ENCODE results near the gene FANCC. TPM values are rescaled to one million over a fixed set of nuclear protein-coding genes. Genes with fewer than 3 reads are reported as not detected.
"Not testable (repeated sequence)": the region's sequence is repeated elsewhere in the genome, so short reads cannot be mapped to it uniquely, and the experiment has no call there.

Gene FANCC
- total and polyA plus RNA-seq, 11 donors, result 2.4 to 6.2 (median 4.2) TPM

- intact Hi-C loops (cut with DNase I), result no loop called here
Measured at GRCh38 chr9:95296761-95297160, 20.7 kb downstream of the FANCC start.

GRCh38 chr9:95293296-95293695 lies 24.2 kb downstream of the FANCC start:
- DNase-seq; H3K27me3 ChIP-seq; H3K27ac ChIP-seq; H3K9me3 ChIP-seq; intact Hi-C loops (cut with DNase I); H3K4me3 ChIP-seq; H3K36me3 ChIP-seq; ATAC-seq; H3K4me1 ChIP-seq: not testable (repeated sequence)
- 94 to 96% (median 95%) methylated on average over 6 of the region's 6 CpGs for WGBS, 4 donors

More at GRCh38 chr9:95296761-95297160, 20.7 kb downstream of the FANCC start:
- WGBS, 4 donors, result 94 to 99% (median 98%) methylated on average over 1 of the region's 1 CpG
- H3K27me3 ChIP-seq, result no peaks in the 10 kb centered on the region
- TF ChIP-seq CTCF (IDR thresholded peaks at IDR 0.05), result no peak
- no peaks in the 10 kb centered on the region for H3K36me3 ChIP-seq
- no peaks in the 10 kb centered on the region for H3K9me3 ChIP-seq
- no peaks in the 10 kb centered on the region for H3K4me1 ChIP-seq
- H3K4me3 ChIP-seq, result no peak overlapping the region
- ATAC-seq, result no peak
- no peak overlapping the region for H3K27ac ChIP-seq
- no peak for DNase-seq

GRCh38 chr9:95292226-95292625 lies 25.3 kb downstream of the FANCC start:
- ATAC-seq (no peak), DNase-seq (no peak)
- WGBS, 4 donors, result 95 to 99% (median 96%) methylated on average over 40 to 41 of the region's 41 CpGs
- TF ChIP-seq POLR2A (IDR thresholded peaks at IDR 0.05) (no peak), CTCF (IDR thresholded peaks at IDR 0.05) (no peak)
- H3K4me1 ChIP-seq, result no peaks in the 10 kb centered on the region
- no peaks in the 10 kb centered on the region for H3K9me3 ChIP-seq
- no peak overlapping the region for H3K4me3 ChIP-seq
- H3K36me3 ChIP-seq, result no peaks in the 10 kb centered on the region
- H3K27ac ChIP-seq, result no peak overlapping the region
- intact Hi-C loops (cut with DNase I), result no loop called here
- H3K27me3 ChIP-seq, result no peaks in the 10 kb centered on the region

GRCh38 chr9:95286151-95286550 lies 31.4 kb downstream of the FANCC start:
- no peak for ATAC-seq
- Histone ChIP-seq H3K36me3 (no peaks in the 10 kb centered on the region), H3K27ac (no peak overlapping the region), H3K4me3 (no peak overlapping the region), H3K4me1 (peaks cover 0 to 8% (median 0%) of the 10 kb centered on the region in 12 donors), H3K27me3 (no peaks in the 10 kb centered on the region), H3K9me3 (peaks cover 0 to 17% (median 6%) of the 10 kb centered on the region in 12 donors)
- TF ChIP-seq POLR2A (IDR thresholded peaks at IDR 0.05) (no peak), CTCF (IDR thresholded peaks at IDR 0.05) (no peak)
- intact Hi-C loops (cut with DNase I), result no loop called here
- DNase-seq, result no peak
- WGBS, 4 donors, result 38 to 52% (median 47%) methylated on average over 2 of the region's 2 CpGs

- intact Hi-C loops (cut with DNase I), result no loop called here
- peaks cover 0 to 8% (median 0%) of the 10 kb centered on the region in 12 donors for H3K4me1 ChIP-seq
- ATAC-seq, result no peak
- no peak for DNase-seq
- no peaks in the 10 kb centered on the region for H3K36me3 ChIP-seq
- H3K9me3 ChIP-seq, result peaks cover 0 to 25% (median 14%) of the 10 kb centered on the region in 12 donors
- 69 to 84% (median 75%) methylated on average over 1 of the region's 1 CpG for WGBS, 4 donors
- H3K4me3 ChIP-seq, result no peak overlapping the region
- no peaks in the 10 kb centered on the region for H3K27me3 ChIP-seq
- TF ChIP-seq CTCF (IDR thresholded peaks at IDR 0.05), result no peak
- TF ChIP-seq POLR2A (IDR thresholded peaks at IDR 0.05), result no peak
- no peak overlapping the region for H3K27ac ChIP-seq
Measured at GRCh38 chr9:95285307-95285706, 32.2 kb downstream of the FANCC start.
